GM06990 (cell line): ENCODE measurements around the gene SARS2.

Experiments
- DNase-seq: peaks from one replicate; pipeline ENCODE4 v3.0.0-alpha.2; 2011; ENCODE audit not compliant: insufficient read length; ENCODE audit errors: extremely low read depth
- H3K27me3 ChIP-seq: replicated peaks from 2 replicates; pipeline ENCODE4 v1.6.0; 2011; ENCODE audit warnings: low read length; ENCODE audit not compliant: control insufficient read depth, insufficient read depth
- H3K36me3 ChIP-seq: 2 replicates; pipeline ENCODE4 v1.5.1; 2011; ENCODE audit warnings: low read length; ENCODE audit not compliant: control insufficient read depth, insufficient read depth
- H3K4me3 ChIP-seq: replicated peaks from 2 replicates; pipeline ENCODE4 v1.5.1; 2011; ENCODE audit warnings: low read depth, mild to moderate bottlenecking, control low read depth, low read length
- TF ChIP-seq, protein P1 (sequence below): IDR thresholded peaks from 2 replicates; pipeline ENCODE4 v1.5.1; 2011; ENCODE audit warnings: low read length, control low read depth, mild to moderate bottlenecking, inconsistent platforms; ENCODE audit not compliant: insufficient read depth, poor library complexity, severe bottlenecking

Gene SARS2

DNA sequence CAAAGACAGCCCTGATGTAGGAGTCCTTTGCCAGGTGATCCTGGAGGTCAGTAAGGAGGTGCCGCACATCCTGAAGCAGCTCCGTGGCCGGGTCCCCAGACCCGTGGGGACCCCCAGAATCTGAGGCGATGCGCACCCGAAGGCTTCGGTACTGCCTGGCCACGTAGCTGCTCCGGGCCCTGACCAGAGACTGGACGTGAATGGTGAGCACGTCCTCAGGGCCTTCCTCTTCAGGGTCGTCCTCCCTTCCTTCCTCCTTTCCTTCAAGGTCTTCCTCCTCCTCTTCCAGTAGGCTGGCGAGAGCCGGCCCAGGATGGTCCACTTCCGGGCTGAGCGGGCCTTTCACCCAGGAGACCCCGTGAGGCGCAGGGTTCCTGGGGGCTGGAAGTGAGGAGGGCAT lies 60.0 kb downstream of the SARS2 start:
- TF ChIP-seq, protein P1, sequence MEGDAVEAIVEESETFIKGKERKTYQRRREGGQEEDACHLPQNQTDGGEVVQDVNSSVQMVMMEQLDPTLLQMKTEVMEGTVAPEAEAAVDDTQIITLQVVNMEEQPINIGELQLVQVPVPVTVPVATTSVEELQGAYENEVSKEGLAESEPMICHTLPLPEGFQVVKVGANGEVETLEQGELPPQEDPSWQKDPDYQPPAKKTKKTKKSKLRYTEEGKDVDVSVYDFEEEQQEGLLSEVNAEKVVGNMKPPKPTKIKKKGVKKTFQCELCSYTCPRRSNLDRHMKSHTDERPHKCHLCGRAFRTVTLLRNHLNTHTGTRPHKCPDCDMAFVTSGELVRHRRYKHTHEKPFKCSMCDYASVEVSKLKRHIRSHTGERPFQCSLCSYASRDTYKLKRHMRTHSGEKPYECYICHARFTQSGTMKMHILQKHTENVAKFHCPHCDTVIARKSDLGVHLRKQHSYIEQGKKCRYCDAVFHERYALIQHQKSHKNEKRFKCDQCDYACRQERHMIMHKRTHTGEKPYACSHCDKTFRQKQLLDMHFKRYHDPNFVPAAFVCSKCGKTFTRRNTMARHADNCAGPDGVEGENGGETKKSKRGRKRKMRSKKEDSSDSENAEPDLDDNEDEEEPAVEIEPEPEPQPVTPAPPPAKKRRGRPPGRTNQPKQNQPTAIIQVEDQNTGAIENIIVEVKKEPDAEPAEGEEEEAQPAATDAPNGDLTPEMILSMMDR, result no peak
- H3K27me3 ChIP-seq, result no peaks in the 10 kb centered on the region
- H3K4me3 ChIP-seq, result no peak overlapping the region
- no peak for DNase-seq
- peaks cover 19% of the 10 kb centered on the region for H3K36me3 ChIP-seq

DNA sequence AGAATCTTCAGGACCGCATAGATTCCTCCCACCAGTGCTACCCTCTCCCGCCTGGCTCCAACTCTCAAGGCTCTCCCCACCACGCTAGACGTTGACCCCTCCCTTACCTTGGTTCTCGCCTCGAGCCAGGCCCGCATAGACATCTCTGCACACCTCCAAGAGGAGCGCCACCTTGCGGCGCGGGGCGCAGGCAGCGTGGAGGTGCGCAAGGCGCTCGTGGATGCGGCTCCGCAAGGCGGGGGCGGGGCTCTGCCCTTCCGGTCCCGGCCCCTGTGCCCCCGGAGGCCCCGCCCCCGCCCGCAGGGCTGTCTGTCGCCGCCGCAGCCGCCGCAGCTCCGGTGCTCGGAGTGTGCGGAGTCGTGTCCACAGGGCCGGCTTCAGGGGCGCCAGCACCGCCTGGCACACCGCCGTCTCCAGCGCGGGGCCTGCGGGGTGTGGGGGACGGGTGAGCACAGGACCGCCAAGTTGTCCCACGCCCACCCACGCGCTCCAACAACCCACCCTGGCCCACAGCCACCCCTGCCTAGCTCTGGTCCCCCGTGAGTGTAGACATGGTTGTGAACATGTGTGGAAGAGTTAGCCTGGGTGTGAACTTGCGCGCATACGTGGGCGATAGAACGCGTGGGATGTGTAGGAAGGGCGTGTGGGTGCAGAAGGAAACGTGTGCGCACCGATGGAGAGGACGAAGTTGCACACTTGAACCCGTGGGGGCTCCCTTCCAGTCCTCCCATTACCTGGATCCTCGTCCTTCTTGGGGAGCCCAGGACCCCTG lies 60.5 kb downstream of the SARS2 start:
- peak; percentile 93 for DNase-seq
- Histone ChIP-seq H3K4me3 (peak overlapping the region; percentile 14), H3K27me3 (no peaks in the 10 kb centered on the region), H3K36me3 (peaks cover 19% of the 10 kb centered on the region)
- TF ChIP-seq, protein P1, result peak; percentile 79

DNA sequence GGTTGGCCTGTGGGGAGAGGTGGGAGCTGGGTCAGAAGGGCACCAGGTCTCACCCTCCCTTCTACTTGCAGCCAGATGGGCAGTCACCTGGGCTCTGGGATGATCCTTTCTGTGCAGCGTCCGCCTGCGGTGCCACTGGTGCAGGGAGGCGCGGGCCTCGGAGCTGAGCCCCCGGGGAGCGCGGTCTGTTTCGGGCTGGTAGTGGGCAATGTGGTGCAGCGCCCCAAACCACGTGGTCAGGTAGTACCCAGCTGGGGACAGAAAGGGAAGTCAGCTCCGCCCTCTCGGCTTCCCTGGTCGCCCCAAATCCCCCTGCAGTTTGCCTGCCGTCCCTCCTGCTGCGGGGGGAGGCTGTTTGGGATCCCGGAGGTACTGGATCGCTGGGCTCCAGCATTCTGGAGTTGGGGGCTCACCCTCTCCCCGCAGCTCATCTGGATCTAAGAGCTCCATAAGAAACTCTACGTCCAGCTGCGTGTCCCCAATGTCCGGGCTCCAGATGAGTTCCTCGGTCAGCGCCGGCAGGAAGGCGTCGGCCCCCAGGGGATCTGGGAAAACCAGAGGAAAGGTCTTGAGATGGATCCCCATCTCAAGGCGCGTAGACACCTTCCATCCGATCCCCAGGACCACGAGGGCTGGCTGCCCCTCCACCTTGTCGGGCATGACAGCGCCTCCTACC lies 61.3 kb downstream of the SARS2 start:
- H3K4me3 ChIP-seq, result peak overlapping the region; percentile 14; the same call in 1 of the 2 replicates
- TF ChIP-seq, protein P1, result no peak
- DNase-seq, result no peak
- no peaks in the 10 kb centered on the region for H3K27me3 ChIP-seq
- peaks cover 19% of the 10 kb centered on the region for H3K36me3 ChIP-seq

DNA sequence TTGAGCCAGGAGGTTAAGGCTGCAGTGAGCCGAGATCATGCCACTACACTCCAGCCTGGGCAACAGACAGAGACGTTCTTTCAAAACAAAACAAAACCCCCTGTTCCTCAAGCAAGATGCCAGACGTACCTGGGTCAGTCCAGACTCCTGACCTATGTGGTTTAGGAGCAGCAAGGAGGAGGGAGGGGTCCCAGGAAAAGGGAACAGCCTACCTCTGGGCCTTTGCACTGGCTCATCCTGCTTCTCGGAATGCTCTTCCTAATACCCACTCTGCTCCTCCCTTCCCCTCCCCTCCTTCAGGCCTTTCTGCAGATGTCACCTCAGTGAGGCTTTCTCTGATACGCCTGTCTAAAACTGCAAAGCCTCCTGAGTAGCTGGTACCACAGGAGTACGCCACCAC lies 62.0 kb downstream of the SARS2 start:
- DNase-seq, result no peak
- no peaks in the 10 kb centered on the region for H3K27me3 ChIP-seq
- no peak overlapping the region for H3K4me3 ChIP-seq
- TF ChIP-seq, protein P1, result no peak
- peaks cover 19% of the 10 kb centered on the region for H3K36me3 ChIP-seq

DNA sequence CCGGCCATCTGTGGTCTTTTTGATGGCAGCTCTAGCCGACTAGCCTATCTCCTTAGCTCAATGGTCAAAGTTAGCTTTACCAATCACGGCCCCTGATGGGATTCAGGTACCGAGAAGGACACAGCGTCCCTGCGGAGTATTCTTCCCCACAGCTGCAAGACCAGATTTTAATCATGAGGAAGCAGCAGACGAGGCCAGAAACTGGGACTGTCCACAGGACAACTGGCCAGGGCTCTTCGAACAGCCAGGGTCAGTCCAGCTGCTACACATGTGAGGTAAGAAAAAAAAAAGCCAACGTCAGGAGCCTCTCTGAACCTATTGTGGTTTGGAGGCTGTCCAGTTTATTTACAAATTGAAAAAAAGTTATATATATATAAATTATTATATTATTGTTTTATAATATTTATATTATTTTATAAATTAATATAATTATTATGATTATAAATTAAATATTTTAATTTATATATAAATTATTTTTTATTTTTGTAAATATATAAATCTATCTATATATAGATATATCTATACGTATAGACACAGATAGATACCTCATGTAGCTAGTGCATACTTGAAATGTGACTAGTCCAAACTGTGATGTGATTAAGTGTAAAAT lies 63.3 kb downstream of the SARS2 start:
- TF ChIP-seq, protein P1, result no peak
- no peak overlapping the region for H3K4me3 ChIP-seq
- no peaks in the 10 kb centered on the region for H3K27me3 ChIP-seq
- DNase-seq, result no peak
- peaks cover 19% of the 10 kb centered on the region for H3K36me3 ChIP-seq
